GM10248 (cell line): ENCODE data around the gene NHEJ1.
A peak's percentile ranks its signal among the peaks of the same experiment; 100 is the strongest.

Experiments
- CTCF ChIA-PET: fragments of 300-600 bp; sonication (Branson Sonifier 250); formaldehyde crosslinking; extraction: SDS; loops from one replicate; lab custom pipeline; 2021; ENCODE audit warnings: antibody characterized with exemption; lab: Yijun Ruan, JAX
- POLR2A ChIA-PET: fragments of 350-650 bp; sonication (Branson Sonifier 250); formaldehyde crosslinking; extraction: SDS; loops from one replicate; lab custom pipeline; 2020; ENCODE audit warnings: antibody characterized with exemption; lab: Yijun Ruan, JAX
- DNase-seq: peaks from one replicate; pipeline ENCODE4 v3.0.0; 2012; ENCODE audit errors: extremely low spot score
- CTCF ChIP-seq: IDR thresholded peaks from 2 replicates; pipeline ENCODE4 v1.5.1; 2012; ENCODE audit warnings: mild to moderate bottlenecking, low read depth; ENCODE audit errors: extremely low read depth, missing control alignments, control extremely low read depth

NHEJ1 gene

GRCh38 chr2:219073413-219074129 lies 87.0 kb downstream of the NHEJ1 start:
- CTCF ChIA-PET, result interaction anchor here (0.8 to 13.0 kb wide), 26 partner anchors 8 to 181 kb away, joined by 3 to 208 read pairs (median 8); partner anchors contain the start of genes CFAP65, IHH, NHEJ1 and TUBA4A
- POLR2A ChIA-PET, result no interaction called here
- DNase-seq, result peak; percentile 67
- peak; percentile 55 for TF ChIP-seq CTCF

GRCh38 chr2:219072741-219073250 lies 87.8 kb downstream of the NHEJ1 start:
- ChIA-PET POLR2A (no interaction called here), CTCF (interaction anchor here (0.7 to 13.0 kb wide), 30 partner anchors 9 to 222 kb away, joined by 3 to 208 read pairs (median 5); partner anchors contain the start of genes CFAP65, IHH, NHEJ1 and TUBA4A)
- no peak for TF ChIP-seq CTCF
- no peak for DNase-seq

- ChIA-PET CTCF (interaction anchor here (0.8 to 13.0 kb wide), 17 partner anchors 9 to 223 kb away, joined by 3 to 208 read pairs (median 15); partner anchors contain the start of gene IHH), POLR2A (no interaction called here)
- no peak for TF ChIP-seq CTCF
- no peak for DNase-seq
Measured at GRCh38 chr2:219071131-219071816, 89.3 kb downstream of the NHEJ1 start.

GRCh38 chr2:219065484-219065883 lies 95.1 kb downstream of the NHEJ1 start:
- CTCF ChIA-PET, result interaction anchor here (0.9 to 13.0 kb wide), 9 partner anchors 9 to 89 kb away, joined by 3 to 208 read pairs (median 7); no protein-coding TSS in a partner anchor
- no peak for TF ChIP-seq CTCF
- POLR2A ChIA-PET, result no interaction called here

GRCh38 chr2:219062081-219062480 lies 98.5 kb downstream of the NHEJ1 start:
- ChIA-PET CTCF (interaction anchor here (0.6 to 9.6 kb wide), 8 partner anchors 11 to 92 kb away, joined by 3 to 144 read pairs (median 10); no protein-coding TSS in a partner anchor), POLR2A (no interaction called here)
- TF ChIP-seq CTCF, result no peak
- DNase-seq, result no peak

More at GRCh38 chr2:219065484-219065883, 95.1 kb downstream of the NHEJ1 start:
- no peak for DNase-seq

- TF ChIP-seq CTCF, result no peak
Measured at GRCh38 chr2:219060821-219061791, 99.5 kb downstream of the NHEJ1 start, which contains the start of gene IHH. Gene IHH, minus strand, starts transcription at chr2:219060921. Its CDS starts 454 bp downstream, at chr2:219060467.

More at GRCh38 chr2:219060821-219061791, 99.5 kb downstream of the NHEJ1 start, which contains the start of gene IHH:
- ChIA-PET CTCF (interaction anchor here (1.0 to 9.6 kb wide), 9 partner anchors 11 to 102 kb away, joined by 3 to 144 read pairs (median 5); partner anchors contain the start of gene CDK5R2), POLR2A (no interaction called here)
- no peak for DNase-seq
